Vagina (tissue), 2 donors: ENCODE measurements around the gene SKAP1. TPM values are rescaled to one million over a fixed set of nuclear protein-coding genes. Genes with fewer than 3 reads are reported as not detected.

Source experiments
- DNase-seq, 2 donors: peaks; one replicate each; pipeline ENCODE4 v3.0.0-alpha.2; 2017; ENCODE audit errors: extremely low spot score in 2 of 2
- H3K27ac ChIP-seq: fragments of 200-600 bp; sonication (generic); one replicate; pipeline ENCODE4 v1.5.1; 2019
- H3K27me3 ChIP-seq: fragments of 200-600 bp; sonication (generic); one replicate; pipeline ENCODE4 v1.5.1; 2019
- H3K36me3 ChIP-seq, 2 donors: fragments of 200-600 bp; sonication (generic); one replicate each; pipeline ENCODE4 v1.5.1; 2017 to 2019
- H3K4me1 ChIP-seq: fragments of 200-600 bp; sonication (generic); one replicate; pipeline ENCODE4 v1.5.1; 2019
- H3K4me3 ChIP-seq, 2 donors: fragments of 200-600 bp; sonication (generic); 1 replicate in 1 of 2; 2 replicates in 1 of 2; pipeline ENCODE4 v1.5.1; 2016 to 2019
- H3K9me3 ChIP-seq: fragments of 200-600 bp; sonication (generic); one replicate; pipeline ENCODE4 v1.5.1; 2019
- POLR2A ChIP-seq, 2 donors: fragments of 450-650 bp; IDR thresholded peaks; one replicate each; pipeline ENCODE4 v1.6.1; 2017; ENCODE audit warnings: antibody characterized with exemption in 2 of 2, mild to moderate bottlenecking in 2 of 2, moderate library complexity in 2 of 2
- POLR2AphosphoS5 ChIP-seq, 2 donors: sonication (generic); formaldehyde crosslinking; IDR thresholded peaks; one replicate each; pipeline ENCODE4 v1.9.0; 2017; ENCODE audit warnings: antibody characterized with exemption in 2 of 2, mild to moderate bottlenecking in 2 of 2, low read depth in 1 of 2; ENCODE audit not compliant: insufficient read depth in 1 of 2
- intact Hi-C: fragments of 100-400 bp; cut with DNase I; formaldehyde crosslinking; loops from one replicate; pipeline ENCODE4 v1.15.1; 2023
- total RNA-seq: library from RNA; depleted of rRNA; stranded (reverse); fragments of >200 nt; gene quantifications from one replicate; pipeline ENCODE4 v1.2.3, GENCODE V29; 2016
- TF ChIP-seq, protein P1 (sequence below), 3 experiments: fragments of 450-650 bp in 2 of 3; fragments of 200-600 bp in 1 of 3; sonication (generic) in 1 of 3; IDR thresholded peaks; one replicate each; pipeline ENCODE4 v1.5.1; 2017 to 2019; ENCODE audit warnings: antibody characterized with exemption in 3 of 3, mild to moderate bottlenecking in 2 of 3, moderate library complexity in 2 of 3

SKAP1 gene
- total RNA-seq, 1 donor from 2014 or later = 5.6 TPM

- no peak for DNase-seq
- Histone ChIP-seq H3K36me3 (no peaks in the 10 kb centered on the region), H3K4me3 (no peak overlapping the region), H3K9me3 (no peaks in the 10 kb centered on the region), H3K4me1 (no peaks in the 10 kb centered on the region), H3K27ac (no peak overlapping the region), H3K27me3 (no peaks in the 10 kb centered on the region)
- TF ChIP-seq, protein P1, sequence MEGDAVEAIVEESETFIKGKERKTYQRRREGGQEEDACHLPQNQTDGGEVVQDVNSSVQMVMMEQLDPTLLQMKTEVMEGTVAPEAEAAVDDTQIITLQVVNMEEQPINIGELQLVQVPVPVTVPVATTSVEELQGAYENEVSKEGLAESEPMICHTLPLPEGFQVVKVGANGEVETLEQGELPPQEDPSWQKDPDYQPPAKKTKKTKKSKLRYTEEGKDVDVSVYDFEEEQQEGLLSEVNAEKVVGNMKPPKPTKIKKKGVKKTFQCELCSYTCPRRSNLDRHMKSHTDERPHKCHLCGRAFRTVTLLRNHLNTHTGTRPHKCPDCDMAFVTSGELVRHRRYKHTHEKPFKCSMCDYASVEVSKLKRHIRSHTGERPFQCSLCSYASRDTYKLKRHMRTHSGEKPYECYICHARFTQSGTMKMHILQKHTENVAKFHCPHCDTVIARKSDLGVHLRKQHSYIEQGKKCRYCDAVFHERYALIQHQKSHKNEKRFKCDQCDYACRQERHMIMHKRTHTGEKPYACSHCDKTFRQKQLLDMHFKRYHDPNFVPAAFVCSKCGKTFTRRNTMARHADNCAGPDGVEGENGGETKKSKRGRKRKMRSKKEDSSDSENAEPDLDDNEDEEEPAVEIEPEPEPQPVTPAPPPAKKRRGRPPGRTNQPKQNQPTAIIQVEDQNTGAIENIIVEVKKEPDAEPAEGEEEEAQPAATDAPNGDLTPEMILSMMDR (IDR thresholded peaks at IDR 0.05) = no peak
- TF ChIP-seq POLR2AphosphoS5 (IDR thresholded peaks at IDR 0.05; ENCODE audit: insufficient read depth in 1 of 2, low read depth in 1 of 2) (no peak), POLR2A (IDR thresholded peaks at IDR 0.05) (no peak)
- intact Hi-C loops = no loop called here
Observed at GRCh38 chr17:48393283-48393682, 36.7 kb downstream of the SKAP1 start.

DNA sequence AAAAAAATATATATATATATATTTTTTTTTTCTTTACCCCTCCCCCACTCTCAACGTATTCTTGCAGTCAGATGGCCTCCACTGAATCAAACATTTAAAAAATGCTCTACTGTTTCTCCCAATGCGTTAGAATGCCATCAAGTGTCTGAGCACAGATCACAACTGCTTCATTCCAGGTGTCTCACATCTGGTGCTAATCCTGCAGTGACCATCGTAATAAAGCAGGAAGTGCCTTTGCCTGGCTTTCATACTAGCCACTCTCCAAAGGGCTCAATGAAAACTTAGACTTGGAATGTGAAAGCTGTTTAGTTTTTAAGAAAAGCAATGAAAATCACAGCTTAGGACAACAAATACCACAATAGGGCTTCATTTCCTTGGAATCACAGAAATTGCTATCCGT lies 37.2 kb downstream of the SKAP1 start:
- Histone ChIP-seq H3K9me3 (no peaks in the 10 kb centered on the region), H3K4me3 (no peak overlapping the region), H3K4me1 (no peaks in the 10 kb centered on the region), H3K36me3 (no peaks in the 10 kb centered on the region), H3K27me3 (no peaks in the 10 kb centered on the region), H3K27ac (no peak overlapping the region)
- no peak for DNase-seq
- TF ChIP-seq POLR2A (IDR thresholded peaks at IDR 0.05) (no peak), POLR2AphosphoS5 (IDR thresholded peaks at IDR 0.05; ENCODE audit: insufficient read depth in 1 of 2, low read depth in 1 of 2) (no peak)
- TF ChIP-seq, protein P1 (IDR thresholded peaks at IDR 0.05) = no peak
- intact Hi-C loops = no loop called here

DNA sequence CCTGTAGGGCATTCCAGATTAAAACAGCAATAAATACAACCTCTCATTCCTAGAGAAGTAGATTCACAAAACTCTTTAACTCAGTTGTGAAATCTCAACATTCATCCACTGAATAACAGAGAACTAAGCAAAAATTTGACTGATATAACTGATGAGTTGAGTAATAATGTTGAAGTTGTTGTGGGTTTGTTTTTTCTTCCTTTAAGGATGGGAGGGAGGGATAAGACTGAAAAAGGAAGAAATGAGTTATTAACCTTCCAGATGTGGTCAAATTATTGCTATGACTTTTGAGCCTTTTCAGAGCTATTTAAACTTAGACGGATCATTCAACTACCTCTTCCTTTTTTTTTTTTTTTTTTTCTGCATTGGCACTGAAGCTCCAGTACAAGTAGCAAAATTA lies 38.6 kb downstream of the SKAP1 start:
- DNase-seq = no peak
- H3K27ac ChIP-seq = no peak overlapping the region
- H3K36me3 ChIP-seq = no peaks in the 10 kb centered on the region
- H3K9me3 ChIP-seq = no peaks in the 10 kb centered on the region
- intact Hi-C loops = no loop called here
- TF ChIP-seq, protein P1 (IDR thresholded peaks at IDR 0.05) = no peak
- TF ChIP-seq POLR2AphosphoS5 (IDR thresholded peaks at IDR 0.05; ENCODE audit: insufficient read depth in 1 of 2, low read depth in 1 of 2) (no peak), POLR2A (IDR thresholded peaks at IDR 0.05) (no peak)
- H3K4me1 ChIP-seq = no peaks in the 10 kb centered on the region
- no peaks in the 10 kb centered on the region for H3K27me3 ChIP-seq
- H3K4me3 ChIP-seq = no peak overlapping the region

DNA sequence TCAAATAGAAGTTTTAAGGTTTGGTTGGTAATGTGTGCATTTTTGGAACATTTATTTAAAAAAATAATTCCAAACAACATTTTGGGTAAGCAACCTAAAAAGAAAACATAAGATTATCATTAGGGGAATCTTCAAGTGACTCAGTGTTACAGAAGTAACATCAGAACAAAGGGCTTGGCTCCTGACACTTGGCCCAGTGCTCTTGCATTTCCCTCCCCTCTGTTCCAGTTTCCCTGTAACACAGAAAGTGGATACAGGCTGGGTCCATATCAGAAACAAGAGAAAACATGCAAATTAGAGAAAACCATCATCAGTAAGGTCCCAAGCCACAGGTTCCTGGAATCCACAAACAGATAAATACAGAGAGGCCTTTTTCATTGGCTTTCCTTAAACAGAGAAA lies 40.1 kb downstream of the SKAP1 start:
- H3K4me3 ChIP-seq = no peak overlapping the region
- DNase-seq = no peak
- no peak overlapping the region for H3K27ac ChIP-seq
- H3K36me3 ChIP-seq = no peaks in the 10 kb centered on the region
- H3K9me3 ChIP-seq = no peaks in the 10 kb centered on the region
- no peak for TF ChIP-seq POLR2AphosphoS5 (IDR thresholded peaks at IDR 0.05; ENCODE audit: insufficient read depth in 1 of 2, low read depth in 1 of 2)
- TF ChIP-seq, protein P1 (IDR thresholded peaks at IDR 0.05) = no peak
- no peak for TF ChIP-seq POLR2A (IDR thresholded peaks at IDR 0.05)
- intact Hi-C loops = no loop called here
- no peaks in the 10 kb centered on the region for H3K4me1 ChIP-seq
- no peaks in the 10 kb centered on the region for H3K27me3 ChIP-seq

GRCh38 chr17:48388955-48389743 lies 40.9 kb downstream of the SKAP1 start:
- no peak for TF ChIP-seq POLR2AphosphoS5 (IDR thresholded peaks at IDR 0.05; ENCODE audit: insufficient read depth in 1 of 2, low read depth in 1 of 2)
- TF ChIP-seq, protein P1 (IDR thresholded peaks at IDR 0.05) = no peak
- no peak for TF ChIP-seq POLR2A (IDR thresholded peaks at IDR 0.05)
- Histone ChIP-seq H3K36me3 (no peaks in the 10 kb centered on the region), H3K27ac (no peak overlapping the region), H3K9me3 (no peaks in the 10 kb centered on the region), H3K4me1 (no peaks in the 10 kb centered on the region), H3K4me3 (no peak overlapping the region), H3K27me3 (no peaks in the 10 kb centered on the region)
- DNase-seq = no peak
- intact Hi-C loops = no loop called here
